Measurements from ENCODE around the gene BTBD16.

DNA sequence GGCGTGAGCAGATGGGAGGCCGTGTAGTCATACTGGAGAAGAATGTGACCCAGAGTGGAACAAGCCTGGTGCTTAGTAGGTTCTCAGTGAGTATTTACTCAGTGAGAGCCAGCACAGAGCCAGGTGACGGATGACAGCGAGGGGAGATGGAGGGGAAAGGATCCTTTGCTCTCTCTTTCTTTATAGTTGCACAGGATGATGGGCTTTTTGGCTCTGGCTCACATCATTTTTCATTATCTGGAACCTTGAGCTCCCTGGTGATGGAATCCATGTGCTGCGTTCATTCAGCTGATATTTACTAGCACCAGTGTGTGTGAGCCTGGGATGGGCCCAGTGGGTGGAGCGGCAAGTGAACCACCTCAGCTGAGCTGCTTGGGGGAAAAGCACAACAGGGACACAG, 17.2 kb downstream of the BTBD16 start:
- TF ChIP-seq, protein P1, sequence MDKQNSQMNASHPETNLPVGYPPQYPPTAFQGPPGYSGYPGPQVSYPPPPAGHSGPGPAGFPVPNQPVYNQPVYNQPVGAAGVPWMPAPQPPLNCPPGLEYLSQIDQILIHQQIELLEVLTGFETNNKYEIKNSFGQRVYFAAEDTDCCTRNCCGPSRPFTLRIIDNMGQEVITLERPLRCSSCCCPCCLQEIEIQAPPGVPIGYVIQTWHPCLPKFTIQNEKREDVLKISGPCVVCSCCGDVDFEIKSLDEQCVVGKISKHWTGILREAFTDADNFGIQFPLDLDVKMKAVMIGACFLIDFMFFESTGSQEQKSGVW (CRISPR knock-in tag; IDR thresholded peaks at IDR 0.05; ENCODE audit: borderline replicate concordance): no peak
- TF ChIP-seq, protein P2, sequence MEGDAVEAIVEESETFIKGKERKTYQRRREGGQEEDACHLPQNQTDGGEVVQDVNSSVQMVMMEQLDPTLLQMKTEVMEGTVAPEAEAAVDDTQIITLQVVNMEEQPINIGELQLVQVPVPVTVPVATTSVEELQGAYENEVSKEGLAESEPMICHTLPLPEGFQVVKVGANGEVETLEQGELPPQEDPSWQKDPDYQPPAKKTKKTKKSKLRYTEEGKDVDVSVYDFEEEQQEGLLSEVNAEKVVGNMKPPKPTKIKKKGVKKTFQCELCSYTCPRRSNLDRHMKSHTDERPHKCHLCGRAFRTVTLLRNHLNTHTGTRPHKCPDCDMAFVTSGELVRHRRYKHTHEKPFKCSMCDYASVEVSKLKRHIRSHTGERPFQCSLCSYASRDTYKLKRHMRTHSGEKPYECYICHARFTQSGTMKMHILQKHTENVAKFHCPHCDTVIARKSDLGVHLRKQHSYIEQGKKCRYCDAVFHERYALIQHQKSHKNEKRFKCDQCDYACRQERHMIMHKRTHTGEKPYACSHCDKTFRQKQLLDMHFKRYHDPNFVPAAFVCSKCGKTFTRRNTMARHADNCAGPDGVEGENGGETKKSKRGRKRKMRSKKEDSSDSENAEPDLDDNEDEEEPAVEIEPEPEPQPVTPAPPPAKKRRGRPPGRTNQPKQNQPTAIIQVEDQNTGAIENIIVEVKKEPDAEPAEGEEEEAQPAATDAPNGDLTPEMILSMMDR (CRISPR knock-in tag; IDR thresholded peaks at IDR 0.05): no peak

Measured in HepG2 (cell line).